ENCODE measurements around the gene GSTT2B.
"Not testable (repeated sequence)": the region's sequence is repeated elsewhere in the genome, so short reads cannot be mapped to it uniquely, and the experiment has no call there.

The GSTT2B gene

DNA sequence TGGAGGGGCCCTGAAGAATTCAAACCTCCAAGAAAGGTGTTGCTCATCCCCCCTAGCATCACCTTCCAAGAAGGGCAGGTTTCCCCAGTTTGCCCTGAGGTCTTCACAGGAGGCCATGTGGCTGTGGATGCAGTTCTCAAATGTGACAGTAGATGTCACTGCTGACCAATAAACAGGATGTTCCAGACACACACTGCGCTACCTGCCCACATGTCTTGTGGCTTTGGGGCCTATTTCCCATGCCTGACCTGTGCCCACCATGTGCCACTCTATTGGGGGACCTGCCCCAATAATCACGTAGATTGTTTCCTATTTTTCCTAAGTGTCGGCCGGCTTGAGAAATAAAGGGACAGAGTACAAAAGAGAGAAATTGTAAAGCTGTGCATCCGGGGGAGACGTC is 23.4 kb upstream of the GSTT2B start:
- peak; percentile 8 for DNase-seq

DNA sequence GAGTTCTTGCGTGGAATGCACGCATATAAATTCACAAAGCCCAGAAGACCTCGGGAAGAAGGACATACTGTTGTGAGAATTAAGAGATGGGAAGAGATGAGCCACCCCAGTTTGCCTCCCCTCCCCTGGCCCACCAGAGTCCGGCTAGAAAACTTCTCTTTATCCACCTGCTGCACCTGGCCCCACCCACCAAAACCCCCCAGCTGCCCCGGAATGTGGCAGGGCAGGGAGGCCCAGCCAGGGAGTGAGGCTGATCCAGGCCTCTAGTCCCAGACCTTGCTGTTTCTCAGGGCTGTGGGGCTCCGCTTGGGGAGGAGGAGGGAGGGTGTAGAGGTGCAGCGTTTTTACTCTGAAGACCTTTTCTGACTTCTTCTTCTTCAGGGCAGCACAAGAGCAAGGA is 19.6 kb upstream of the GSTT2B start:
- DNase-seq = not testable (repeated sequence)

DNA sequence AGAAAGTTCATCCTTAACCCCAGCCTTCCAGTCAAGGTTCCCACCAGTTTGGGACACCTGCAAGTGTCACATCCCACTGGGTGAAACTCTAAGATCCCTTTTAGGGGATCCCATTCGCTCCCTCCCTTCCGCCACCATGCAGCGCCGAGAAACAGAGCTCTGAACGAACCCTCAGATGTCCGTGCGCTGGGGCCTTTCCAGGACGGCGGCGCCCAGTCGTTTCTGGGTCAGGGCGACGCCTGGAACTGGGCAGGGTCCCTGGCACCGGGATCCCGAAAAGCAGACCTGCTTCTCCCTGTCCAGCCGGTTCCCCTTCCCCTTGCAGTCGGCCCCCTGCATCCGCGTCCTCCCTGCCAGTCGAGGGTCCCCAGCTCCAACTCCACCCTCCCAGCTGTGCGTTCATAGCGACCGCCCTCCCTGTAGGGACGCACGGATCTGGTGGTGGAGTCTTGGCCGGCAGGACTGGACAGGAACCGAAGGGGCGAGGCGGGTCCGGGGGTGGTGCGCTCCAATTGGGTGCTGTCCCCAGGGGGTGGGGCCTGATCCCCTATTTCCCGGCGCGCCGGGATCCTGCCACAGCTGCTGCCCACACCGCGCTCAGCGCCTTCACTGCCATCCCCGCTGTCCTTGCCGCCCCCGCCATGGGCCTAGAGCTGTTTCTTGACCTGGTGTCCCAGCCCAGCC is 18.7 kb upstream of the GSTT2B start, which contains the start of gene GSTT2:
GSTT2 (plus strand) TSS at position 578 of the 684 bp plus-strand sequence.
- DNase-seq = not testable (repeated sequence)

DNA sequence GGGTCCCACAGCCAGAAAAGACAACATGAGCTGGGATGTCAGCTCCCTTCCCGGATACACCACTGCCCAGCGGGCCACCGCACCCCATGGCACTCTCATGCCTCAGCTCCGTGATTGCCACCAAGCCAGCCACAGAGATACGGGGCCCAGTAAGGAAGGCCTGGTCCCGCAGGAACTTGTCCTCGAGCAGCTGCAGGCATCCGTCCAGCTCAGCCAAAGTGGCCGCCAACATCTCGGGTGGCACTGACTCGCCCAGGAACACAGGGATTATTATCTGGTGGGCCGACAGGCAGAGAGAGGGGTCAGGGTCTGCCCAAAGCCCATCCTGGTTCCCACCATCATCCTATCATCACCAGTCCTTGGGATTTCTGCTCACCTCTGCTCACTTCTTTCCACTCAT is 16.3 kb upstream of the GSTT2B start:
- DNase-seq = not testable (repeated sequence)

DNA sequence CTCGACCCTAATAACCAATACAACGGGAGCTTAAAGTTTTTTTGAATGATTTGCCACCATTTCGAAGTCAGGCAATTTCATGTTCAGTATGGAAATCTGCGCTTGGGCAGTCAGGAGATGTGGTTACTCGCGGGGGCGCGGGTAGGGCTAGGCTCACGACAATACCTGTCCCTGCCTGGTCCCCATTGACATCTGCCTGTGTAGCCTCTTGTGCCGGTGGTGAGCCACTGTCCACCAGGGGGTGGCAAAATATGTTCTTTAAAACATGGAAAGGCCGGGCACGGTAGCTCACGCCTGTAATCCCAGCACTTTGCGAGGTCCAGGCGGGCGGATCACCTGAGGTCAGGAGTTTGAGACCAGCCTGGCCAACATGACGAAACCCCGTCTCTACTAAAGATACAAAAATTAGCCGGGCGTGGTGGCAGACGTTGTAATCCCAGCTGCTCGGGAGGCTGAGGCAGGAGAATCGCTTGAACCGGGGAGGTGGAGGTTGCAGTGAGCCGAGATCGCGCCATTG is 13.9 kb upstream of the GSTT2B start:
- not testable (repeated sequence) for DNase-seq

DNA sequence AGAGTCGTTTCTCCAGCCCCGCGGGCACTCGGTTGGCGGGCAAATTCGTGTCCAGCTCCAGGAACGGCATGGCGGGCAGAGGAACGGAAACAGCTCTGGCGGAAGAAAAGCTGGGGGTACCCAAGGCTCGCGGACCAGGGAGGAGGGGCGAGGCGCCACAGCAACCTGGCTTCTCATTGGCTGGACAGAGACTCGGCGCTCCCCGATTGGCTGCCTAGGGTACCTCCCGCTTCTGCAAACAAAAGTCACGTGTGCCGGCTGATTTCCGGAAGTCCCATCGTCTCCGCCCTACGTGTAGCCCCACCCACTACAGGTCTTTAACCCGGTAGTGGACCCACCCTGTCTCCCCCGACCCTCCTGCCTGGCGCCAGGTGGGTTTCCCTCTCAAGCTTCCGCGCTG is 13.3 kb upstream of the GSTT2B start, which contains the start of gene DDT:
DDT (minus strand) TSS at position 97 of the 400 bp plus-strand sequence; CDS start at position 70, 27 bp downstream.
- not testable (repeated sequence) for DNase-seq

DNA sequence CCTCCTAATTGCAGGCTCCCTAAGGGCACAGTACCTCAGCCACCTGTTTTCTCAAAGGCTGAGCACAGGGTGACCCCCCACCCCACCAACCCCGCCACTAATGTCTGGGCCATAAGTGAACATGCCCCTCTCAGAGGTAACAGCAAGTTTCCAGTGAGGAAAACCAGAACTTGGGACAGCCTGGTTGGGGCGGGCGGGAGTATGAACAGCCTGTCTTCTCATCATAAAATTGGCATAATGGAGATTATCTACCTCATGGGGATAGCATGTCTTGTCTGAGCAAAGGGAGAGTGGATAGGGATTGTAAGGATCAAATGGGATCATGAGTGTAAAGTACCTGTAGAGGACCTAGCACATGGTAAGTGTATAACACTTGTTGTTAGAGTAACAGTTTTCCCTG is 10.9 kb upstream of the GSTT2B start:
- not testable (repeated sequence) for DNase-seq

DNA sequence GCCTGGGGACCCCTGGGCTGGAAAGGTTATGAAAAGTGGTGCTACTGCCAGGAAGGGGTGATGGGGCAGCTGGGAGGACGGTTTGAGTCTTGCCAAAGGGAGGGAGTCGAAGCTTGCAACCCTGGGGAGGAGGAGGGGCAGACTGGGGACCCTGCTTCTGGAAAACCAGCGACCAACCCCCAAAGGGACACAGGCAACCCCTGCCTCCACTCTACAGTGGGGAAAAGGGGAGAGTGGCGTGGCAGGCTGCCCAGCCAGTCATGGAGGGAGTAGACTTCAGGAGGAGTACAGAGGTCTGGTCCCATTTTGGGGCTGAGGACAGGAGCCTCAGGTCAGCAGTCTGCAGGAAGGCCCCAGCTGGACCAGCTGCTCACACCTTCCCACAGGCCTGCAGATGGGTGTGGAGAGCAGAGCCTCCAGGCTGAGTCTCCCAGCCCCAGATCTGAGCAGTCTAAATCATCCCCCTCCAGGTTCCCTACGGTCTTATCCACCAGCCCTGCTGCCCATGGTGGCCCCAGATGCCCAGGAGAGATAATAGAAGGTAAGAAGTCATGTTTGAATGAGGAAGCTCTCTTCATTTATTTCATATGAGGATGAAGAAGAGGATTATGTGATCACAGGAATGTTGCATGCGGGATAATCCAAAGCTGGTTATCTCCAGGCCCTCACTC is 10.0 kb upstream of the GSTT2B start:
- DNase-seq = no peak

DNA sequence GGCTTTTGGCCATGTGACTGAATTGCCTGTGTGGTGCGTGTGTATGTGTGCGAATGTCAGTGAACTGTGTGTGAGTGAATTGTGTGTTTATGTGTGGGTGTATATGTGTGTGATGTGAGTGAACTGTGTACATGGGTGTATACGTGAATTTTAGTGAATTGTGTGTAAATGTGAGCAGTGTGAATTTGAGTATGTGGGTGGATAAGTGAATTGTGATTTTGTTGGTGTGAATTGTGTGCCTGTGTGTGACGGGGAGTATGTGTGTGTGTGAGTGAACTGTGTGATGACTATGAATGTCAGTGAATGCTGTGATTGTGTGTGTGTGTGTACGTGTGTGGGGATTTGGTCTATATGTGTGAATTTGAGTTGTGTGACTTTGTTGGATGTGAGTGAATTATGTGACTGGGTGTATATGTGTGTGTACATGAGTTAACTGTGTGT is 9.2 kb upstream of the GSTT2B start:
- no peak for DNase-seq

DNA sequence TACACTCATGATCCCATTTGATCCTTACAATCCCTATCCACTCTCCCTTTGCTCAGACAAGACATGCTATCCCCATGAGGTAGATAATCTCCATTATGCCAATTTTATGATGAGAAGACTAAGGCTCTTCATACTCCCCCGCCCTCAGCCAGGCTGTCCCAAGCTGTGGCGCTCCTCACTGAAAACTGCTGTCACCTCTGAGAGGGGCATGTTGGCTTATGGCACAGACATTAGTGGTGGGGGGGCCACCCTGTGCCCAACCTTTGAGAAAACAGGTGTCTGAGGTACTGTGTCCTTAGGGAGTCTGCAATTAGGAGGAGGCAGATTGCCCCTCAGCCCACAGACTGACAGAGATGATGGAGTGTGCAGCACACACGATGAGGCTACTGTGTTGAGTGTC is 8.1 kb upstream of the GSTT2B start:
- DNase-seq = no peak

DNA sequence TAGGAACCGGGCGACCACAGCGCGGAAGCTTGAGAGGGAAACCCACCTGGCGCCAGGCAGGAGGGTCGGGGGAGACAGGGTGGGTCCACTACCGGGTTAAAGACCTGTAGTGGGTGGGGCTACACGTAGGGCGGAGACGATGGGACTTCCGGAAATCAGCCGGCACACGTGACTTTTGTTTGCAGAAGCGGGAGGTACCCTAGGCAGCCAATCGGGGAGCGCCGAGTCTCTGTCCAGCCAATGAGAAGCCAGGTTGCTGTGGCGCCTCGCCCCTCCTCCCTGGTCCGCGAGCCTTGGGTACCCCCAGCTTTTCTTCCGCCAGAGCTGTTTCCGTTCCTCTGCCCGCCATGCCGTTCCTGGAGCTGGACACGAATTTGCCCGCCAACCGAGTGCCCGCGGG is 5.6 kb upstream of the GSTT2B start, which contains the start of gene DDTL:
DDTL (plus strand) TSS at position 321 of the 400 bp plus-strand sequence; CDS start at position 348, 27 bp downstream.
- DNase-seq = not testable (repeated sequence)

DNA sequence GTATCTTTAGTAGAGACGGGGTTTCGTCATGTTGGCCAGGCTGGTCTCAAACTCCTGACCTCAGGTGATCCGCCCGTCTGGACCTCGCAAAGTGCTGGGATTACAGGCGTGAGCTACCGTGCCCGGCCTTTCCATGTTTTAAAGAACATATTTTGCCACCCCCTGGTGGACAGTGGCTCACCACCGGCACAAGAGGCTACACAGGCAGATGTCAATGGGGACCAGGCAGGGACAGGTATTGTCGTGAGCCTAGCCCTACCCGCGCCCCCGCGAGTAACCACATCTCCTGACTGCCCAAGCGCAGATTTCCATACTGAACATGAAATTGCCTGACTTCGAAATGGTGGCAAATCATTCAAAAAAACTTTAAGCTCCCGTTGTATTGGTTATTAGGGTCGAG is 5.1 kb upstream of the GSTT2B start:
- not testable (repeated sequence) for DNase-seq

DNA sequence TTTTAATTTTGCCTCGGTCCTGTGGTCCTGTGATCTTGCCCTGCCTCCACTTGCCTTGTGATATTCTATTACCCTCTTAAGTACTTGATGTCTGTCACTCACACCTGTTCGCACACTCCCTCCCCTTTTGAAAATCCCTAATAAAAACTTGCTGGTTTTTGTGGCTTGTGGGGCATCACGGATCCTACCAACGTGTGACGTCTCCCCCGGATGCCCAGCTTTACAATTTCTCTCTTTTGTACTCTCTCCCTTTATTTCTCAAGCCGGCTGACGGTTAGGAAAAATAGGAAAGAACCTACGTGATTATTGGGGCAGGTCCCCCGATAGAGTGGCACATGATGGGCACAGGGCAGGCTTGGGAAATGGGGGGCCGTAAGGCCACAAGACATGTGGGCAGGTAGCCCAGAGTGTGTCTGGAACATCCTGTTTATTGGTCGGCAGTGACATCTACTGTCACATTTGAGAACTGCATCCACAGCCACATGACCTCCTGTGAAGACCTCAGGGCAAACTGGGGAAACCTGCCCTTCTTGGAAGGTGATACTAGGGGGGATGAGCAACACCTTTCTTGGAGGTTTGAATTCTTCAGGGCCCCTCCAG is 4.6 kb downstream of the GSTT2B start:
- DNase-seq = peak; percentile 78

DNA sequence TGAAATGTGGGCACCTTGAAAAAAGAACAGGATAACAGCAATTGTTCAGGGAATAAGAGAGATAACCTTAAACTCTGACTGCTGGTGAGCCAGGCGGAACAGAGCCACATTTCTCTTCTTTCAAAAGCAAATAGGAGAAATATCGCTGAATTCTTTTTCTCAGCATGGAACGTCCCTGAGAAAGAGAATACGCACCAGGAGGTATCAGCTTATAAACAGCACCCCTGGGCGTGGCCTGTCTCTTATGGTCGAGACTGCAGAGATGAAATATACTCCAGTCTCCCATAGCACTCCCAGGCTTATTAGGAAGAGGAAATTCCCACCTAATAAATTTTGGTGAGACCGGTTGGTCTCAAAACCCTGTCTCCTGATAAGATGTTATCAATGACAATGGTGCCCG is 5.1 kb downstream of the GSTT2B start:
- DNase-seq = not testable (repeated sequence)

DNA sequence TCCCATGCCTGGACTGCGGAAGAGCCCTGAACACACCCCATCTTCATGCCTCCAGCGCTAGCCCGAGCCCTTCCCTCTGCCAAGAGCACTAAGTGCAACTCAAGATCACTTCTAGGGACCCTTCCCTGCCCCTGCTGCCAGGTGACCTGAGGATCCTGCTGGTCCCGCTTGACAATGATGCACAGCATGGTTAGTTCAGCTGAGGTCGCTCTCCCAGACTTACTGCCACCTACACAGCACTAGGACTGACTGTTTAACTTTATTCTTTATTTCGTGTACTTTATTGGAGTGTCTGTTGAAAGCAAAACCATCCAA is 6.0 kb downstream of the GSTT2B start:
- DNase-seq = not testable (repeated sequence)

DNA sequence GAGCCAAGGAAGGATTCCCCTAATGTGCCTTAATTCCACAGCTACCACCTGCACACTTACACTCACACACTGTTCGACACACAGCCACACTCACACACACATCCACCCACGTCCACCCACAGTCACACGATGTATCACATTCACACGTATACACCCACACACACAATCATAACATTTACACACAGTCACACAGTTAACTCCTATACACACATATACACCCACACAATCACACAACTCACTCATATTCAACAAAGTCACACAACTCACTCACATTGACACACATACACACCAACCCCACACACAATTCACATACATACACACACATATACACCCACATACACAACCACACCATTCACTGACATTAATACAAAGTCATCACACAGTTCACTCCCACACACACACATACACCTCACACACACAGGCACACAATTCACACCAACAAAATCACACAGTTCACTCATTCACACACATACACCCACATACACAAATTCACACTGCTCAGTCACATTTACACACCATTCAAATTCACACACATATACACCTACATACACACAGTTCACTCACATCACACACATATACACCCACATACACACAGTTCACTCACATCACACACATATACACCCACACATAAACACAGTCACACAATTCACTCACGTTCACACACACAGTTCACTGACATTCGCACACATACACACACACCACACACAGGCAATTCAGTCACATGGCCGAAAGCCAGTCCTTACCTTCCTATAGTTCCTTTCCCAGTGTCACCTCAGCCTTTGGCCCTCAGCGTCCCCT is 6.6 kb downstream of the GSTT2B start:
- not testable (repeated sequence) for DNase-seq

DNA sequence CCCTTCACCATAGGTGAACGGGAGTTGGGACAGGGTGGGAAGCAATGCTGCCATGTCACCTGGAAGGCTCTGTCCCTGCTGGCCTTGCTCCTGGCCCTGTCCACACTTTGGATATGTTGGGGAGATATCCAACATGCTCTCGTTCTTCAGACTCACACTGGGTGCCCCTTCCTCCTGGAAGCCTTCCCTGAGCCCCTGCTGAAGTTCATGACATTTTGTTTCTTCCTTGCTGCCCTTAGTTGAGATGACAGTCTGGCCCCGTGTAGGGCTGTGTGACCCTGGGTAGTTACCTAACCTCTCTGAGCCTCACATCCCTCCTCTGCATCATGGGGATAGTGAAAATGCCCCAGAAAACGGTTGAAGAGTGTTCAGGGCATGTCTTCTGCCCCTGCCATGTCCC is 7.5 kb downstream of the GSTT2B start:
- DNase-seq = not testable (repeated sequence)

DNA sequence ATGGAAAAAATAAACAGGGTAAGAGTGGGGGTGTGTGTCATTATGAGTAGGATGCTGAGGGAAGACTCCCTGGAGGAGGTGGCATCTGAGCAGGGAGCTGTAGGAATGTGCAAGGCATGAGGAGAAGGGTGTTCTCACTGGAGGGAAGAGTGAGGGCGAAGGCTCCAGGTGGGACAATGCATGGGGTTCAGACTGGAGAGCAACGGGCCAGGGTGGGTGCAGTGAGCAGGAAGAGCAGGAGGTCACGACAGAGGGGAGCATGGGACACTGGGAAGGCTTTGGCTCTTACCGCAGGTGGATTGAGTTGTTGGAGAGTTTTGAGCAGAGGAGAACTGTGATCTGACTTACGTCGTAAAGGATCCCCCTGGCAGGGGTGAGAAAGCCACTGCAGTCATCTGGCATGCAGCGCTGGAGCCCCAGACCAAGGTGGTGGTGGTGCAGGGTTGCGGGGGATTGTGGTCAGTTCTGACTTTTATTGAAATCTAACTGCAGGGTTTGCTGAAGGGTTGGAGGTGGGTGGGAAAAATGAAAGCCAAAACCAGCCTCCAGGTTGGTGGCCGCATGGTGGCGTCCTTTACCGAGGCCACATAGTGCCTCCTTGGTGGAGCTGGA is 8.1 kb downstream of the GSTT2B start:
- DNase-seq = not testable (repeated sequence)

DNA sequence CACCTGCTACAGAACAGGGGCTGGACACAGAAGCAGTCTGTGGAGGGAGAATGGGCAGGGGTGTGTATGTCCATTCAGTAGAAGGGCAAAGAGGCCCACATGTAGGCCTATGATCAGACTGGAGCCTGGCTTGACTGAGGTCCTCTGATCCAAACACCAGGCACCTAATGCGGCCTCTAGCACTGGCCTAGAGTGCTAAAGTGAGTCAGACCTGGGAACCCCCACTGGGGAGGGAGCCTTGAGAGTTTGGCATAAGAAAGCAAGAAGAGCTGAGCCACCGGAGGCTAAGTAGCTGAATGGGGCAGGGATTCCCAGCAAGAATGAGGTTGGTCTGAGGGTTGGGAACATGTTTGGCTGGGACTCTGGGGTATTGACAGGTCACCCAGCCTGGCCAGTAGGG is 9.6 kb downstream of the GSTT2B start:
- not testable (repeated sequence) for DNase-seq

DNA sequence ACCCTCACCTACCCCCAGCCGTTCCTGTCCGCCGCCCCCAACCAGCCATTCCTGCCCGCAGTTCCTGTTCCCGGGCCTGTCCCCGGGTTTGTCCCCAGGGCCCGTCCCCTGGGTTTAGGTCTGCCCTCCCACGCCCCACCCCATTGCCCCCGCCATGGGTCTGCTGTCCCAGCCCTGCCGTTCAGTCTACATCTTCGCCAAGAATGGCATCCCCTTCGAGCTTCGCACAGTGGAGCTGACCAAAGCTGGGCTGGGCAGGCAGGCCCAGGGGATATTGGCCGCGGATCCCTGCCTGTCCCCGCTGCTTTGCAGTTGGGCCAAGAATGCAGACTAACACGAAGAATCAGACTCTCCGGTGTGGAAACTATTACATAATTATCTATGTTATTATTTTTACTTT is 11.2 kb downstream of the GSTT2B start:
- DNase-seq = not testable (repeated sequence)

DNA sequence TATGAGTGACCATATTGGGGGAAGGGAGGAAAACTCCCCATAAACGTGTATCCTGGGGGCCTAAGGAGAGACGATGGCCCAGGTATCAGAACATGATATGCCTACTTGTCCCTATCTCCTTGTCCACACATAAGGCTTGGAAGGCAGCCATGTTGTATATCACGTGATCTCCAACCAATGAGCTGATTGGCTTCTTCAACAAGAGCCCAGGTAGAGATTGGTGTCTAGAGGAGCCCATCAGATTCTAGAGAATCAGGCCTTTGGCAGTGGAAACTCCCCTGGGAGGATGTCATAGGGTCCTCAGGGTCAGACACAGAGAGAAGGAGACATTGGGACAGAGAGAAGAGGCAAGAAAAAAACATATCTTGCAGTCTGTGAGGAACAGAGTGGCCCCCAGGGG is 13.6 kb downstream of the GSTT2B start:
- DNase-seq = not testable (repeated sequence)

DNA sequence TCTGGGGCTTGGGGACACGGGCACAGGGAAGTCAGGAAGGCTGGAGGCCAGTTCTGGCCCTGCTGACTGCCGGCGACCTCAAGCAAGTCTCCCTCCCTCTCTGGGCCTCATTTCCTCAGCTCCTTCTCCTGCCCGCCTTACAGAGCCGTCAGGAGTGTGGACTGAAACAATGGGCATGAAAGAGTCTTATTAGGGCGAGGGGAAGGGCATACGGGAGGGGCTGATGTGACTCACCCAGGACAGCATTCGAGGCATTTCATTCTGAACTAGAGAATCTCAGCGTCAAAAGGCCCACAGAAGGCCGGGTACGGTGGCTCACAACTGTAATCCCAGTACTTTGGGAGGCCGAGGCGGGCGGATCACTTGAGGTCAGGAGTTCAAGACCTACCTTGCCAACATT is 20.8 kb downstream of the GSTT2B start:
- not testable (repeated sequence) for DNase-seq

Measured in stimulated activated CD4-positive, alpha-beta T cell treated with anti-CD3 and anti-CD28 coated beads, Interleukin-12 subunit alpha, Interleukin-12 subunit beta, amount 100 ng/mL, for 4 hours (primary cell).